HCT116 (cell line): ENCODE data around the gene RBKS. TPM values are rescaled to one million over a fixed set of nuclear protein-coding genes. Genes with fewer than 3 reads are reported as not detected.

ENCODE experiments used
- ATAC-seq: fragments of 200-7000 bp; cut with Tn5 transposase; 2 replicates; pipeline ENCODE4 v1.9.1; 2020; ENCODE audit warnings: mild to moderate bottlenecking, moderate library complexity
- BruUV-seq: library from RNA; stranded (reverse); fragments of 400-500 nt; replicated peaks from 2 replicates; lab custom pipeline; 2021; lab: Mats Ljungman, UMichigan
- CTCF ChIA-PET: fragments of 300-600 bp; sonication (Branson Sonifier 250); formaldehyde crosslinking; loops from one replicate; lab custom pipeline; 2021; ENCODE audit warnings: antibody characterized with exemption; lab: Charles Lee
- POLR2A ChIA-PET: fragments of 300-600, 350-600 bp; sonication (Branson Sonifier 250); formaldehyde crosslinking; loops from one replicate; lab custom pipeline; 2021; ENCODE audit warnings: antibody characterized with exemption; lab: Charles Lee
- RAD21 ChIA-PET, 2 experiments: fragments of 300-600 bp; sonication (Branson Sonifier 250); formaldehyde crosslinking; loops; one replicate each; lab custom pipeline; 2023; ENCODE audit warnings: low total read pairs in 2 of 2; ENCODE audit not compliant: uncharacterized antibody in 2 of 2, unreplicated experiment in 2 of 2, low non-redundant PET in 1 of 2; lab: Charles Lee
- DNase-seq: peaks from one replicate; pipeline ENCODE4 v3.0.0-alpha.2; 2010; ENCODE audit warnings: low read depth, low spot score
- H2AFZ ChIP-seq: fragments of 200-600 bp; shearing (Covaris generic), sonication (generic); 2 replicates; pipeline ENCODE4 v1.6.1; 2017; ENCODE audit warnings: low read depth, mixed run types, mixed read lengths, antibody characterized with exemption, low read length; ENCODE audit not compliant: poor library complexity, severe bottlenecking
- H3K27ac ChIP-seq: 2 replicates; pipeline ENCODE4 v1.5.1; 2012; ENCODE audit warnings: low read depth, low read length
- H3K27me3 ChIP-seq: fragments of 200-600 bp; sonication (generic); 2 replicates; pipeline ENCODE4 v1.6.1; 2016; ENCODE audit warnings: mixed run types, low read length, mixed read lengths; ENCODE audit not compliant: insufficient read depth
- H3K36me3 ChIP-seq, 2 experiments: fragments of 200-500 bp in 1 of 2; fragments of 200-600 bp in 1 of 2; sonication (Bioruptor generic) in 1 of 2; sonication (generic) in 1 of 2; 2 replicates each; pipeline versions ENCODE4 v1.5.1 to v1.6.1; 2014 to 2016; ENCODE audit warnings: low read length in 2 of 2, inconsistent platforms in 1 of 2, mixed read lengths in 1 of 2, mixed run types in 1 of 2; ENCODE audit not compliant: insufficient read depth in 2 of 2, control insufficient read depth in 1 of 2
- H3K4me1 ChIP-seq, 2 experiments: fragments of 200-600 bp in 1 of 2; sonication (generic) in 1 of 2; 2 replicates each; pipeline versions ENCODE4 v1.5.1 to v1.6.1; 2012 to 2017; ENCODE audit warnings: low read length in 2 of 2, inconsistent platforms in 1 of 2, mild to moderate bottlenecking in 1 of 2, mixed read lengths in 1 of 2, mixed run types in 1 of 2, moderate library complexity in 1 of 2; ENCODE audit not compliant: insufficient read depth in 2 of 2, control insufficient read depth in 1 of 2
- H3K4me2 ChIP-seq: fragments of 200-600 bp; sonication (generic); 2 replicates; pipeline ENCODE4 v1.6.1; 2017; ENCODE audit warnings: mixed run types, low read length, mixed read lengths
- H3K4me3 ChIP-seq, 2 experiments: fragments of 200-600 bp in 1 of 2; sonication (generic) in 1 of 2; replicated peaks in 1 of 2; 2 replicates each; pipeline ENCODE4 v1.5.1; 2011 to 2016; ENCODE audit warnings: low read length in 2 of 2, control low read depth in 1 of 2, low read depth in 1 of 2, mild to moderate bottlenecking in 1 of 2, mixed read lengths in 1 of 2, mixed run types in 1 of 2
- H3K79me2 ChIP-seq: fragments of 200-600 bp; sonication (generic); 2 replicates; pipeline ENCODE4 v1.6.1; 2017; ENCODE audit warnings: mild to moderate bottlenecking, mixed run types, low read length, moderate library complexity, mixed read lengths; ENCODE audit not compliant: insufficient read depth
- H3K9ac ChIP-seq: fragments of 200-600 bp; sonication (generic); 2 replicates; pipeline ENCODE4 v1.6.1; 2016; ENCODE audit warnings: low read length, mixed read lengths
- H3K9me2 ChIP-seq: fragments of 200-600 bp; sonication (generic), shearing (Covaris generic); 2 replicates; pipeline ENCODE4 v1.6.1; 2017; ENCODE audit warnings: mixed run types, mild to moderate bottlenecking, moderate library complexity; ENCODE audit not compliant: insufficient read depth
- H3K9me3 ChIP-seq, 2 experiments: fragments of 200-500 bp in 1 of 2; fragments of 200-600 bp in 1 of 2; sonication (Bioruptor generic) in 1 of 2; sonication (generic) in 1 of 2; 2 replicates each; pipeline ENCODE4 v1.6.1; 2014 to 2017; ENCODE audit warnings: low read length in 2 of 2, mixed read lengths in 2 of 2, inconsistent platforms in 1 of 2, low read depth in 1 of 2, mild to moderate bottlenecking in 1 of 2, mixed run types in 1 of 2, moderate library complexity in 1 of 2; ENCODE audit not compliant: control insufficient read depth in 1 of 2, insufficient read depth in 1 of 2
- H4K20me1 ChIP-seq: fragments of 200-600 bp; sonication (generic), shearing (Covaris generic); 2 replicates; pipeline ENCODE4 v1.6.1; 2017; ENCODE audit warnings: mixed run types, mild to moderate bottlenecking, moderate library complexity; ENCODE audit not compliant: insufficient read depth
- EZH2phosphoT487 ChIP-seq: fragments of 200-600 bp; IDR thresholded peaks from 2 replicates; pipeline ENCODE4 v1.6.1; 2018; ENCODE audit warnings: antibody characterized with exemption, borderline replicate concordance
- POLR2A ChIP-seq: IDR thresholded peaks from 2 replicates; pipeline ENCODE4 v1.7.0; 2011; ENCODE audit warnings: borderline replicate concordance; ENCODE audit not compliant: insufficient read depth, insufficient read length; ENCODE audit errors: extremely low read depth
- POLR2AphosphoS5 ChIP-seq: IDR thresholded peaks from 2 replicates; pipeline ENCODE4 v1.6.1; 2011; ENCODE audit warnings: mild to moderate bottlenecking, low read depth, low read length, moderate library complexity
- TCF7L2 ChIP-seq: IDR thresholded peaks from 2 replicates; pipeline ENCODE4 v1.7.0; 2011; ENCODE audit warnings: borderline replicate concordance, inconsistent platforms; ENCODE audit not compliant: insufficient read depth, insufficient read length; ENCODE audit errors: extremely low read depth
- intact Hi-C: fragments of 100-400 bp; cut with micrococcal nuclease; formaldehyde crosslinking; loops from 2 replicates; pipeline ENCODE4 v1.10.0; 2022
- total RNA-seq: library from RNA; stranded (reverse); gene quantifications from one replicate; pipeline ENCODE4 v1.2.1, GENCODE V29; 2021; ENCODE audit not compliant: unreplicated experiment

The RBKS gene
- total RNA-seq, 1 experiment from 2014 or later: 2.4 TPM

- H4K20me1 ChIP-seq: no peaks in the 10 kb centered on the region
- no peak for TF ChIP-seq POLR2AphosphoS5
- TF ChIP-seq EZH2phosphoT487: no peak
- no peaks in the 10 kb centered on the region for H3K79me2 ChIP-seq
- H3K4me3 ChIP-seq: no peak overlapping the region
- RAD21 ChIA-PET: no interaction called here
- DNase-seq (no peak), ATAC-seq (no peak)
- no peak overlapping the region for H3K27ac ChIP-seq
- H3K4me1 ChIP-seq: peaks cover 3 to 24% of the 10 kb centered on the region in 2 experiments; a peak in 3 of 4 replicates
- POLR2A ChIA-PET: no interaction called here
- BruUV-seq: no TSS peak
- H3K27me3 ChIP-seq: no peaks in the 10 kb centered on the region
- H3K9me2 ChIP-seq: no peaks in the 10 kb centered on the region
- H3K36me3 ChIP-seq: no peaks in the 10 kb centered on the region
- no peak overlapping the region for H3K4me2 ChIP-seq
- CTCF ChIA-PET: no interaction called here
- no peak overlapping the region for H2AFZ ChIP-seq
- no peak overlapping the region for H3K9ac ChIP-seq
- intact Hi-C loops: no loop called here
- no peaks in the 10 kb centered on the region for H3K9me3 ChIP-seq
Measured at GRCh38 chr2:27886322-27886721, 3.9 kb downstream of the RBKS start.

DNA sequence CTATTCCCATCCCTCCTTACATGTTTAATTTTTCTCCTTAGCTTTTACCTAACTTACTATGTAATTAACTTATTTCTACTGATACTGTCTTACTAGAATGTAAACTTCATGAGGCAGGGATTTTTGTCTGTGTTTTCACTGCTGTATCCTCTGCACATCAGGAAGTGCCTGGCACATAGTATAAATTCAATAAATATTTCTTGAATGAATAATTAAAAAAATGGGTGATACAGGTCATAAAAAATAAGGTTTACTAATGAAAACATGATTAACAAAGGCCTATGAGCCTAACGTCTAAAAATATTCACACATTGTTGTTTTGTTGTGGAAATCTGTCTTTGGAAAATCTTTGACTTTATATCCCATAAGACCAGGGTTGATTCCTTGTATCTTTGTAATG lies 4.5 kb downstream of the RBKS start:
- BruUV-seq: no TSS peak
- H3K79me2 ChIP-seq: no peaks in the 10 kb centered on the region
- RAD21 ChIA-PET: no interaction called here
- no peak for TF ChIP-seq POLR2A
- no peak for TF ChIP-seq TCF7L2
- TF ChIP-seq, all 23 proteins: peak for 0
- Histone ChIP-seq H3K4me1 (peaks cover 3 to 17% of the 10 kb centered on the region in 2 experiments; a peak in 3 of 4 replicates), H3K27ac (no peak overlapping the region), H4K20me1 (no peaks in the 10 kb centered on the region), H3K9me3 (no peaks in the 10 kb centered on the region), H3K36me3 (no peaks in the 10 kb centered on the region), H2AFZ (no peak overlapping the region), H3K4me3 (no peak overlapping the region), H3K4me2 (no peak overlapping the region), H3K27me3 (no peaks in the 10 kb centered on the region), H3K9ac (no peak overlapping the region), H3K9me2 (no peaks in the 10 kb centered on the region)
- POLR2A ChIA-PET: no interaction called here
- intact Hi-C loops: no loop called here
- DNase-seq: no peak
- CTCF ChIA-PET: no interaction called here
- no peak for ATAC-seq
